Neural crest cell (in vitro differentiated cells): ENCODE data around the gene ZNF536. TPM values are rescaled to one million over a fixed set of nuclear protein-coding genes. Genes with fewer than 3 reads are reported as not detected.

Source experiments
- DNase-seq: peaks from one replicate; pipeline ENCODE4 v3.0.0; 2021; ENCODE audit warnings: low read depth, mixed read lengths, low spot score
- H3K27ac Mint-ChIP-seq: one replicate; pipeline ENCODE4 v1.8.0; 2021; ENCODE audit warnings: mild to moderate bottlenecking, mixed read lengths; ENCODE audit not compliant: unreplicated experiment
- H3K27me3 Mint-ChIP-seq: 2 replicates; pipeline ENCODE4 v1.8.0; 2021; ENCODE audit warnings: low read depth, mild to moderate bottlenecking, mixed read lengths
- H3K36me3 Mint-ChIP-seq: 2 replicates; pipeline ENCODE4 v1.8.0; 2021; ENCODE audit warnings: low read depth, mild to moderate bottlenecking, mixed read lengths
- H3K4me1 Mint-ChIP-seq: 2 replicates; pipeline ENCODE4 v1.8.0; 2021; ENCODE audit warnings: mixed read lengths
- H3K4me3 Mint-ChIP-seq: one replicate; pipeline ENCODE4 v1.8.0; 2021; ENCODE audit warnings: mild to moderate bottlenecking, mixed read lengths
- H3K9me3 Mint-ChIP-seq: 2 replicates; pipeline ENCODE4 v1.8.0; 2021; ENCODE audit warnings: mixed read lengths
- CTCF ChIP-seq: fragments of 200-600 bp; sonication (generic); conservative IDR thresholded peaks from 2 replicates; pipeline ENCODE4 v1.5.0; 2021; ENCODE audit warnings: antibody characterized with exemption, mild to moderate bottlenecking
- total RNA-seq: library from RNA; stranded (reverse); gene quantifications from 2 replicates; pipeline ENCODE4 v1.2.1, GENCODE V29; 2021

ZNF536 gene
- total RNA-seq, 1 donor from 2014 or later = 22.0 TPM

- peaks cover 10% of the 10 kb centered on the region for H3K36me3 Mint-ChIP-seq
- no peaks in the 10 kb centered on the region for H3K9me3 Mint-ChIP-seq
- peaks cover 23% of the 10 kb centered on the region for H3K4me1 Mint-ChIP-seq
- no peak overlapping the region for H3K4me3 Mint-ChIP-seq
- DNase-seq = no peak
- H3K27ac Mint-ChIP-seq = peak overlapping the region; percentile 19
- no peaks in the 10 kb centered on the region for H3K27me3 Mint-ChIP-seq
- no peak for TF ChIP-seq CTCF
Observed at GRCh38 chr19:30551271-30551670, 179.1 kb downstream of the ZNF536 start.

GRCh38 chr19:30552593-30552992, 180.4 kb downstream of the ZNF536 start:
- peaks cover 31% of the 10 kb centered on the region for H3K4me1 Mint-ChIP-seq
- no peak for DNase-seq
- H3K27ac Mint-ChIP-seq = no peak overlapping the region
- H3K27me3 Mint-ChIP-seq = no peaks in the 10 kb centered on the region
- H3K36me3 Mint-ChIP-seq = peaks cover 10% of the 10 kb centered on the region
- no peak for TF ChIP-seq CTCF
- H3K4me3 Mint-ChIP-seq = no peak overlapping the region
- no peaks in the 10 kb centered on the region for H3K9me3 Mint-ChIP-seq

GRCh38 chr19:30555075-30555790, 183.0 kb downstream of the ZNF536 start:
- no peaks in the 10 kb centered on the region for H3K36me3 Mint-ChIP-seq
- no peak for TF ChIP-seq CTCF
- H3K27me3 Mint-ChIP-seq = peaks cover 3% of the 10 kb centered on the region
- H3K27ac Mint-ChIP-seq = peak overlapping the region; percentile 24
- H3K4me3 Mint-ChIP-seq = no peak overlapping the region
- peaks cover 37% of the 10 kb centered on the region for H3K4me1 Mint-ChIP-seq
- no peaks in the 10 kb centered on the region for H3K9me3 Mint-ChIP-seq
- no peak for DNase-seq

GRCh38 chr19:30555791-30556110, 183.6 kb downstream of the ZNF536 start:
- DNase-seq = no peak
- Mint-ChIP-seq H3K4me3 (no peak overlapping the region), H3K4me1 (peaks cover 32% of the 10 kb centered on the region)

GRCh38 chr19:30556230-30556711, 184.1 kb downstream of the ZNF536 start:
- no peaks in the 10 kb centered on the region for H3K9me3 Mint-ChIP-seq
- no peak overlapping the region for H3K27ac Mint-ChIP-seq
- H3K4me3 Mint-ChIP-seq = no peak overlapping the region
- DNase-seq = no peak
- peaks cover 31% of the 10 kb centered on the region for H3K4me1 Mint-ChIP-seq
- peaks cover 5% of the 10 kb centered on the region for H3K27me3 Mint-ChIP-seq
- no peak for TF ChIP-seq CTCF
- H3K36me3 Mint-ChIP-seq = no peaks in the 10 kb centered on the region

More at GRCh38 chr19:30555791-30556110, 183.6 kb downstream of the ZNF536 start:
- H3K36me3 Mint-ChIP-seq = no peaks in the 10 kb centered on the region
- H3K27me3 Mint-ChIP-seq = peaks cover 5% of the 10 kb centered on the region
- H3K27ac Mint-ChIP-seq = no peak overlapping the region
- no peak for TF ChIP-seq CTCF
- H3K9me3 Mint-ChIP-seq = no peaks in the 10 kb centered on the region
